ENCODE data around the gene AHDC1.

AHDC1 gene

GRCh38 chr1:27536767-27537166 lies 67.2 kb downstream of the AHDC1 start (continued):
- TF ChIP-seq ZNF639 (tag by site-specific recombination; IDR thresholded peaks at IDR 0.05): no peak
- TF ChIP-seq ZNF692 (tag by site-specific recombination; IDR thresholded peaks at IDR 0.05): no peak
- no peak for TF ChIP-seq TCF7L2 (IDR thresholded peaks at IDR 0.05; ENCODE audit: borderline replicate concordance, low read depth, low read length)
- TF ChIP-seq ZBTB17 (tag by site-specific recombination; IDR thresholded peaks at IDR 0.05): no peak
- TF ChIP-seq HOXC10 (CRISPR knock-in tag; IDR thresholded peaks at IDR 0.05): no peak
- no peak for TF ChIP-seq ZNF335 (tag by site-specific recombination; conservative IDR thresholded peaks at IDR 0.05)
- TF ChIP-seq ZNF394 (tag by site-specific recombination; IDR thresholded peaks at IDR 0.05; ENCODE audit: borderline replicate concordance): no peak
- TF ChIP-seq ZNF274 (IDR thresholded peaks at IDR 0.05; ENCODE audit: low read length): no peak
- TF ChIP-seq ZNF274 (tag by site-specific recombination; IDR thresholded peaks at IDR 0.05; ENCODE audit: borderline replicate concordance): no peak
- no peak for TF ChIP-seq ZNF157 (tag by site-specific recombination; IDR thresholded peaks at IDR 0.05)
- no peak for TF ChIP-seq OVOL3 (tag by site-specific recombination; IDR thresholded peaks at IDR 0.05)
- no peak for TF ChIP-seq ZNF518A (tag by site-specific recombination; conservative IDR thresholded peaks at IDR 0.05; ENCODE audit: low read depth)
- no peak for TF ChIP-seq ZNF112 (tag by site-specific recombination; IDR thresholded peaks at IDR 0.05)
- TF ChIP-seq ZNF571 (tag by site-specific recombination; IDR thresholded peaks at IDR 0.05): no peak
- TF ChIP-seq ZNF174 (tag by site-specific recombination; IDR thresholded peaks at IDR 0.05): no peak
- no peak for TF ChIP-seq ZNF366 (tag by site-specific recombination; conservative IDR thresholded peaks at IDR 0.05)
- TF ChIP-seq ZNF302 (tag by site-specific recombination; IDR thresholded peaks at IDR 0.05; ENCODE audit: low read depth): no peak
- TF ChIP-seq PRDM2 (tag by site-specific recombination; IDR thresholded peaks at IDR 0.05; ENCODE audit: borderline replicate concordance): no peak
- TF ChIP-seq ZNF239 (tag by site-specific recombination; IDR thresholded peaks at IDR 0.05): no peak
- TF ChIP-seq ZBTB10 (tag by site-specific recombination; IDR thresholded peaks at IDR 0.05): no peak
- no peak for TF ChIP-seq ZSCAN4 (tag by site-specific recombination; IDR thresholded peaks at IDR 0.05)
- no peak for TF ChIP-seq ZNF558 (tag by site-specific recombination; IDR thresholded peaks at IDR 0.05)
